SW480 (cell line): ENCODE measurements around the gene GNAT3.

Experiments
- DNase-seq: peaks from one replicate; pipeline ENCODE4 v3.0.0-alpha.2; 2016; ENCODE audit warnings: low spot score

Gene GNAT3

GRCh38 chr7:80417211-80417793 lies 94.6 kb downstream of the GNAT3 start:
- DNase-seq, result no peak

GRCh38 chr7:80415522-80415921 lies 96.3 kb downstream of the GNAT3 start:
- DNase-seq, result no peak

DNA sequence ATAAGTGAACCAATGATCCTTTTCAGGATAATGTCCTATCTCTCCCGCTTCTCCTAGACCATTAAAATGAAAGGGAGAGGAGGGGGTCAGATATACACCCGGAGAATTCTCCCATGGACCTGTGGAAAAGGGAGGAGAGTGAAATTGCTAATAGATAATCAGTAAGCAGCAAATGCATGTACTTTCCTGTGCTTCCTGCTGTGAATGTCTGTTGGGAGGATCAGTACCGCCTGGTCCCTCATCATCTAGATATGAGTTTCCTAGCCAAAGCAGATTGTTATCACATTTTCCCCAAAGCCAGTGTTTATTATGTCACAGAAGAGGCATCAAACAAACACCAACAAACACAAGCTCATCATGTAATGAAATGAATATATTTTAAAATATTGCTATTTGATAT lies 96.8 kb downstream of the GNAT3 start:
- DNase-seq, result no peak

DNA sequence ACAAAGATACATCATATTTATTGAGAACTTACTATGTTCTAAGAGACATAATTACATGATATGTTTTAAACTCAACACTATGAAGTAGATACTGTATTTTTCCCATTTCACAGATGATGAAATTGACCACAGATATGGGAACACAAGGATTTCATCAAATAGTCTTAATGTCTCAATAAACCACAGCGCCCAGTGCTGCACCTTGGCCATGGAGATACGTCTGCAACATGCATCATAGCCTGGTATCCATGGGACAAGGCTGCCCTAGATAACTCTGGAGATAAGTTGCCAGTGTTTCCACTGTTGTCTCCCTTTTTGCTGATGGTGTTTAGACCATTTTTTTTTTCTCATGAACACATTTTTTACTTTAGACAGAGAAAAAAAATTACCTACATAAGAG lies 97.5 kb downstream of the GNAT3 start:
- DNase-seq, result no peak

DNA sequence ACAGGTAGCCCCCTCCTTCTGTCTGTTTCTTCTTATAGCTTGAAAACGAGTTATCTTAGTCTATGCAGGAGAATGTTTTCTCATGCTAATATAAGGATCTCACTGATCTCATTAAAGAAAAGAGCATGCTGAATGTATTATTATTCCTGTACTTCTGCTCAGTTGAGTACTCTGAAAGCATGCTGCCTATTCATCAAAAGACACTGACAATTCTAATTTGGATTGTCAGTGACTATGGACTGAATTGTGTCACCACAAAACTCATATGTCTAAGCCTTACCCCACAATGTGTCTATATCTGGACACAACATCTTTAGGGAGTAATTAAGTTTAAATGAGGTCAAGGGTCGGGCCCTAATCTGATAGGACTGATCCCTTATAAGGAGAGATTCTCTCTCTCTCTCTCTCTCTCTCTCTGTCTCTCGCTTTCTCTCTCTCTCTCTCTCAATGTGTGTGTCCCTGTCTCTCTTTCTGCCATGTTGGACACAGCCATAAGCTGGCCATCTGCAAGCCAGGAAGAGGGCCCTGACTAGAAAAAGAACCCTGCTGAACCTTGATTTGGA lies 98.4 kb downstream of the GNAT3 start:
- DNase-seq, result no peak

DNA sequence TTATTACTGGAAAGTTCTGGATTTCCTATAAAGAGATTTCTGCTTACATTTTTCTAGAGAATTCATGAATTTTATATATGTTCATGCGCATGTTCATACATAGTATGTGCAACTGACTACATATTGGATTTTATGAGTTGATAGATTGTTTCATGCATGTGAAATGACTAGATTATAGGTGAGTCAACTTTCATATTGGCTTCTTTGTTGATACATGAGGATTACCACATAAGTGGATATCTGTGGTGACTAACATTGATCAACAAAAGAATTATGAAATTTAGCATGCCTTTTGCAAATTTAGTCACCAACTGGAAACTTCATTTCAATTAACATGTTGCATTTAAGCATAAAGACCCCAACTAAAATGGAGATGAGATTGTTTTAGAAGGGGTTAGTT lies 99.0 kb downstream of the GNAT3 start:
- DNase-seq, result no peak

- no peak for DNase-seq
Observed at GRCh38 chr7:80411621-80412020, 100.2 kb downstream of the GNAT3 start.

DNA sequence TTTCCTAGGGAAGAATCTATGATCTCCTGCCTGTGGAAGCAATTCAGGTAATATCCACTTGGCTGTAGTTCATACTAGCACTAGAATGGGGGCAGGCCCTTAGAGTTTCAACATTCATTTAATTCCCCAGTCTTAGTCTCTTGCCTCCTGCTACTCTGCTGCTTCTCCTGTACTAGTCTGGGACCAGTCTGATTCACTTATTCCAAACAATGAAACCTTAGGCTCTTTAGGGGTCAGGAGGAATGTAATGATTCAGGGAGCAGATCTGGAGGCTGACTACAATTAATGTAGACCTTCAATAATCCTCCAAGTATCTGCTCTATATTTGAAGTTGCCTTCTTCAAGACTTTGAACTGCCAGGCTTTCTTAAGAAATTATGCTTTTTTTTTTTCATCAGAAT lies 101.8 kb downstream of the GNAT3 start:
- DNase-seq, result no peak
